Uterus (tissue), 2 donors: ENCODE results near the gene ADPRHL1.

ENCODE experiments used
- CTCF ChIP-seq, 4 experiments: fragments of 200-600 bp in 2 of 4; fragments of 450-650 bp in 2 of 4; sonication (generic) in 2 of 4; IDR thresholded peaks; one replicate each; pipeline ENCODE4 v1.5.1; 2016 to 2019; ENCODE audit warnings: antibody characterized with exemption in 4 of 4, mild to moderate bottlenecking in 2 of 4, moderate library complexity in 1 of 4
- POLR2A ChIP-seq, 2 donors: fragments of 450-650 bp; IDR thresholded peaks; one replicate each; pipeline ENCODE4 v1.6.1; 2016; ENCODE audit warnings: antibody characterized with exemption in 2 of 2, mild to moderate bottlenecking in 1 of 2, moderate library complexity in 1 of 2

GRCh38 chr13:113402471-113403254, 50.6 kb downstream of the ADPRHL1 start:
- TF ChIP-seq CTCF (IDR thresholded peaks at IDR 0.05), result no peak
- TF ChIP-seq POLR2A (IDR thresholded peaks at IDR 0.05), result no peak
